AG04450 (cell line): ENCODE data around the gene TTC7B. TPM values are rescaled to one million over a fixed set of nuclear protein-coding genes. Genes with fewer than 3 reads are reported as not detected.
A peak's percentile ranks its signal among the peaks of the same experiment; 100 is the strongest.

Source experiments
- CTCF ChIA-PET: fragments of 300-600, 350-600 bp; formaldehyde crosslinking; extraction: SDS; loops from one replicate; lab custom pipeline; 2022; ENCODE audit warnings: antibody characterized with exemption, inconsistent platforms; lab: Charles Lee
- POLR2A ChIA-PET: fragments of 350-600 bp; formaldehyde crosslinking; extraction: SDS; loops from one replicate; lab custom pipeline; 2021; ENCODE audit warnings: antibody characterized with exemption, inconsistent platforms; lab: Yijun Ruan, JAX
- DNase-seq: peaks from one replicate; pipeline ENCODE4 v3.0.0-alpha.2; 2011; ENCODE audit warnings: low read depth, low spot score
- H3K27ac ChIP-seq: one replicate; pipeline ENCODE4 v1.5.1; 2012; ENCODE audit warnings: low read depth, low read length, control low read depth
- H3K27me3 ChIP-seq: one replicate; pipeline ENCODE4 v1.6.0; 2012; ENCODE audit warnings: low read length; ENCODE audit not compliant: control insufficient read depth, insufficient read depth
- H3K4me3 ChIP-seq: 2 replicates; pipeline ENCODE4 v1.5.1; 2011; ENCODE audit warnings: mild to moderate bottlenecking, low read depth, low read length, control low read depth
- H3K9me3 ChIP-seq: 2 replicates; pipeline ENCODE4 v1.5.1; 2012; ENCODE audit warnings: low read length; ENCODE audit not compliant: control insufficient read depth, insufficient read depth
- CTCF ChIP-seq: IDR thresholded peaks from 2 replicates; pipeline ENCODE4 v1.5.1; 2011; ENCODE audit warnings: low read depth, low read length, control low read depth, inconsistent platforms
- polyA plus RNA-seq: library from polyadenylated mRNA; depleted of rRNA; stranded (reverse); fragments of >200 nt; gene quantifications from 2 replicates; pipeline ENCODE4 v1.2.3, GENCODE V29; 2011

Gene TTC7B
- polyA plus RNA-seq, 1 experiment = 36.0 TPM

GRCh38 chr14:90519262-90519920 lies 296.8 kb downstream of the TTC7B start:
- ChIA-PET POLR2A (no interaction called here), CTCF (interaction anchor here (0.6 kb wide), 1 partner anchor 40 kb away, joined by 3 read pairs; no protein-coding TSS in a partner anchor)
- DNase-seq = no peak
- no peak for TF ChIP-seq CTCF
- peaks cover 5% of the 10 kb centered on the region for H3K9me3 ChIP-seq
- no peak overlapping the region for H3K27ac ChIP-seq
- no peak overlapping the region for H3K4me3 ChIP-seq
- H3K27me3 ChIP-seq = peaks cover 16% of the 10 kb centered on the region

GRCh38 chr14:90518941-90519256 lies 297.3 kb downstream of the TTC7B start:
- no peak overlapping the region for H3K27ac ChIP-seq
- CTCF ChIA-PET = interaction anchor here (0.5 to 0.6 kb wide), 2 partner anchors 40 to 688 kb away, joined by 3 to 5 read pairs; no protein-coding TSS in a partner anchor
- POLR2A ChIA-PET = no interaction called here
- peaks cover 18% of the 10 kb centered on the region for H3K27me3 ChIP-seq
- H3K4me3 ChIP-seq = no peak overlapping the region
- peak; percentile 34; the same call in 1 of the 2 replicates for TF ChIP-seq CTCF
- DNase-seq = no peak
- H3K9me3 ChIP-seq = peaks cover 5% of the 10 kb centered on the region

- Histone ChIP-seq H3K4me3 (no peak overlapping the region), H3K27ac (no peak overlapping the region), H3K9me3 (peaks cover 5% of the 10 kb centered on the region), H3K27me3 (peaks cover 20% of the 10 kb centered on the region)
- DNase-seq = no peak
- no peak for TF ChIP-seq CTCF
- ChIA-PET POLR2A (interaction anchor here (0.7 kb wide), 1 partner anchor 110 kb away, joined by 3 read pairs; no protein-coding TSS in a partner anchor), CTCF (interaction anchor here (0.5 to 0.6 kb wide), 2 partner anchors 41 to 689 kb away, joined by 3 to 5 read pairs; no protein-coding TSS in a partner anchor)
Observed at GRCh38 chr14:90518069-90518940, 297.9 kb downstream of the TTC7B start.

- H3K27ac ChIP-seq = no peak overlapping the region
- ChIA-PET CTCF (no interaction called here), POLR2A (interaction anchor here (0.7 kb wide), 1 partner anchor 109 kb away, joined by 3 read pairs; no protein-coding TSS in a partner anchor)
- H3K4me3 ChIP-seq = no peak overlapping the region
- DNase-seq = no peak
- no peak for TF ChIP-seq CTCF
- peaks cover 21% of the 10 kb centered on the region for H3K27me3 ChIP-seq
- peaks cover 5% of the 10 kb centered on the region for H3K9me3 ChIP-seq
Observed at GRCh38 chr14:90517076-90517841, 299.0 kb downstream of the TTC7B start.
